PC-9 (cell line): Measurements from ENCODE around the gene TRAPPC6A. TPM values are rescaled to one million over a fixed set of nuclear protein-coding genes. Genes with fewer than 3 reads are reported as not detected.
A peak's percentile ranks its signal among the peaks of the same experiment; 100 is the strongest.

Experiments
- BruUV-seq: library from RNA; stranded (reverse); fragments of 400-500 nt; replicated peaks from 2 replicates; lab custom pipeline; 2021; lab: Mats Ljungman, UMichigan
- CTCF ChIA-PET: fragments of 300-600 bp; sonication (Branson Sonifier 250); formaldehyde crosslinking; loops from one replicate; lab custom pipeline; 2022; ENCODE audit warnings: antibody characterized with exemption; lab: Charles Lee
- POLR2A ChIA-PET: fragments of 300-600 bp; sonication (Branson Sonifier 250); formaldehyde crosslinking; loops from one replicate; lab custom pipeline; 2022; ENCODE audit warnings: antibody characterized with exemption; ENCODE audit not compliant: unreplicated experiment; lab: Charles Lee
- DNase-seq, 2 experiments: peaks; one replicate each; pipeline versions ENCODE4 v3.0.0 to v3.0.0-alpha.2; 2015 to 2022; ENCODE audit warnings: mixed read lengths in 1 of 2
- H2AFZ ChIP-seq: fragments of 200-600 bp; sonication (generic); 2 replicates; pipeline ENCODE4 v1.8.1; 2017; ENCODE audit warnings: antibody characterized with exemption
- H3F3A ChIP-seq: fragments of 200-600 bp; sonication (generic); 2 replicates; pipeline ENCODE4 v1.8.1; 2017; ENCODE audit warnings: antibody characterized with exemption, mild to moderate bottlenecking, low read depth; ENCODE audit not compliant: insufficient read depth
- H3K27ac ChIP-seq: fragments of 200-600 bp; sonication (generic); 2 replicates; pipeline ENCODE4 v1.6.1; 2016; ENCODE audit warnings: mixed run types
- H3K27me3 ChIP-seq: fragments of 200-600 bp; sonication (generic); 2 replicates; pipeline ENCODE4 v1.6.1; 2016; ENCODE audit warnings: low read depth, mixed run types; ENCODE audit not compliant: insufficient read depth
- H3K36me3 ChIP-seq: fragments of 200-600 bp; sonication (generic); 2 replicates; pipeline ENCODE4 v1.6.1; 2016; ENCODE audit warnings: low read depth, mixed run types
- H3K4me1 ChIP-seq: fragments of 200-600 bp; sonication (generic); replicated peaks from 2 replicates; pipeline ENCODE4 v1.6.1; 2016; ENCODE audit warnings: mixed run types; ENCODE audit not compliant: insufficient read depth
- H3K4me2 ChIP-seq: fragments of 200-600 bp; sonication (generic); 2 replicates; pipeline ENCODE4 v1.6.1; 2017; ENCODE audit warnings: mixed run types
- H3K4me3 ChIP-seq: fragments of 200-600 bp; sonication (generic); 2 replicates; pipeline ENCODE4 v1.6.1; 2016; ENCODE audit warnings: mixed run types
- H3K79me2 ChIP-seq: fragments of 200-600 bp; sonication (generic); 2 replicates; pipeline ENCODE4 v1.6.1; 2017; ENCODE audit warnings: low read depth, mixed run types
- H3K9me2 ChIP-seq: fragments of 200-600 bp; sonication (generic); 2 replicates; pipeline ENCODE4 v1.8.1; 2017; ENCODE audit warnings: mild to moderate bottlenecking; ENCODE audit not compliant: insufficient read depth
- H3K9me3 ChIP-seq: fragments of 200-600 bp; sonication (generic); 2 replicates; pipeline ENCODE4 v1.8.1; 2016; ENCODE audit warnings: low read depth; ENCODE audit not compliant: insufficient read depth
- H4K20me1 ChIP-seq: fragments of 200-600 bp; sonication (generic); 2 replicates; pipeline ENCODE4 v1.8.1; 2017; ENCODE audit not compliant: insufficient read depth
- CTCF ChIP-seq: fragments of 200-600 bp; sonication (generic); conservative IDR thresholded peaks from 2 replicates; pipeline ENCODE4 v1.6.1; 2017; ENCODE audit warnings: mixed run types, antibody characterized with exemption, mild to moderate bottlenecking, moderate library complexity
- EZH2 ChIP-seq: fragments of 200-600 bp; sonication (generic); IDR thresholded peaks from 2 replicates; pipeline ENCODE4 v1.8.0; 2017; ENCODE audit warnings: antibody characterized with exemption, low read depth
- intact Hi-C: fragments of 100-400 bp; cut with micrococcal nuclease; formaldehyde crosslinking; loops from one replicate; pipeline ENCODE4 v1.10.0; 2022; ENCODE audit not compliant: unreplicated experiment
- total RNA-seq: library from RNA; stranded (reverse); gene quantifications from 2 replicates; pipeline ENCODE4 v1.2.3, GENCODE V29; 2021

TRAPPC6A gene
- total RNA-seq, 1 experiment from 2014 or later = 61.6 TPM

DNA sequence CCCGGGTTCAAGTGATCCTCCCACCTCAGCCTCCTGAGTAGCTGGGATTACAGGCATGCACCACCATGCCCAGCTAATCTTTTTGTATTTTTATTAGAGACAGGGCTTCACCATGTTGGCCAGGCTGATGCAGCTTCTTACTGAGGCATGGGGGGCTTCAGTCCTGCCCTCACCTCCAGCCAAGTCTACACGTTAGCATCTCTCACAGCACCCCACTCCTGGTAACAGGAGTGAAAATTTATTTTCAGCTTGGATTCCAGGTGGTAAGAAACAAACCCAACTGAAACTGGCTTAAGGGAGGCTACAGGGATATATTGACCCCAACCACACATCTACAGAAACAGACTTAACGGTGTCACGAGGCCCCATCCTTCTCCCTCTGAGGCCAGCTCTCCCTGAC lies 27.9 kb downstream of the TRAPPC6A start:
- H2AFZ ChIP-seq = no peak overlapping the region
- H3K36me3 ChIP-seq = no peaks in the 10 kb centered on the region
- no peaks in the 10 kb centered on the region for H3K27me3 ChIP-seq
- H3K4me3 ChIP-seq = no peak overlapping the region
- peaks cover 44% of the 10 kb centered on the region; the same call in 1 of the 2 replicates for H3F3A ChIP-seq
- H4K20me1 ChIP-seq = peaks cover 10% of the 10 kb centered on the region; the same call in 1 of the 2 replicates
- intact Hi-C loops = loop anchor here (1.0 to 5.0 kb wide), 2 partner anchors 28 to 58 kb away; partner anchors contain the start of genes BLOC1S3, PPP1R37 and TRAPPC6A
- peak overlapping the region; percentile 21; the same call in 1 of the 2 replicates for H3K4me2 ChIP-seq
- DNase-seq = no peak
- H3K79me2 ChIP-seq = no peaks in the 10 kb centered on the region
- TF ChIP-seq CTCF (no peak), EZH2 (no peak)
- BruUV-seq = no TSS peak
- H3K9me3 ChIP-seq = no peaks in the 10 kb centered on the region
- H3K27ac ChIP-seq = no peak overlapping the region
- ChIA-PET CTCF (no interaction called here), POLR2A (interaction anchor here (0.6 kb wide), 1 partner anchor 573 kb away, joined by 5 read pairs; no protein-coding TSS in a partner anchor)
- no peaks in the 10 kb centered on the region for H3K9me2 ChIP-seq
- peaks cover 31% of the 10 kb centered on the region for H3K4me1 ChIP-seq

DNA sequence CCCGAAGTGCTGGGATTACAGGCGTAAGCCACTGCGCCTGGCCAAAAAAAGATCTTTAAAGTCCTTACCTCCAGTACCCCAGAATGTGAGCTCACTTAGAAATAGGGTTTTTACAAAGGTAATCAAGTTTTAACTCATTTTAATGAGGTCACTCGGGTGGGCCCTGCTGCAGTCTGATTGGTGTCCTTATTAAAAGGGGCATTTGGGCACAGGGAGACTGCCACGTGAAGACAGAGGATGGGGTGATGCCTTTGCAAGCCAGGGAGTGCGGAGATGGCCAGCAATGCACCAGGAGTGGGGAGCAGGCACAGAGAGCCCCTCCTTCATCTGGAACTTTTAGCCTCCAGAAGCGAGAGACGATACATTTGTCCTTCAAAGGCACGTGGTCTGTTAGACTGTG lies 28.9 kb downstream of the TRAPPC6A start:
- Histone ChIP-seq H3F3A (peaks cover 39% of the 10 kb centered on the region; the same call in 1 of the 2 replicates), H3K79me2 (no peaks in the 10 kb centered on the region), H3K27me3 (no peaks in the 10 kb centered on the region), H3K9me3 (no peaks in the 10 kb centered on the region), H3K4me3 (no peak overlapping the region), H3K4me1 (peaks cover 23% of the 10 kb centered on the region), H3K4me2 (no peak overlapping the region), H3K36me3 (no peaks in the 10 kb centered on the region), H4K20me1 (peaks cover 13% of the 10 kb centered on the region; the same call in 1 of the 2 replicates), H2AFZ (no peak overlapping the region), H3K9me2 (no peaks in the 10 kb centered on the region), H3K27ac (no peak overlapping the region)
- POLR2A ChIA-PET = interaction anchor here (0.6 kb wide), 2 partner anchors 243 to 595 kb away, joined by 3 to 5 read pairs; partner anchors contain the start of gene APOE
- intact Hi-C loops = no loop called here
- BruUV-seq = no TSS peak
- no peak for DNase-seq
- CTCF ChIA-PET = interaction anchor here (0.5 kb wide), 2 partner anchors 12 to 67 kb away, joined by 3 to 4 read pairs; no protein-coding TSS in a partner anchor
- TF ChIP-seq CTCF (no peak), EZH2 (no peak)

DNA sequence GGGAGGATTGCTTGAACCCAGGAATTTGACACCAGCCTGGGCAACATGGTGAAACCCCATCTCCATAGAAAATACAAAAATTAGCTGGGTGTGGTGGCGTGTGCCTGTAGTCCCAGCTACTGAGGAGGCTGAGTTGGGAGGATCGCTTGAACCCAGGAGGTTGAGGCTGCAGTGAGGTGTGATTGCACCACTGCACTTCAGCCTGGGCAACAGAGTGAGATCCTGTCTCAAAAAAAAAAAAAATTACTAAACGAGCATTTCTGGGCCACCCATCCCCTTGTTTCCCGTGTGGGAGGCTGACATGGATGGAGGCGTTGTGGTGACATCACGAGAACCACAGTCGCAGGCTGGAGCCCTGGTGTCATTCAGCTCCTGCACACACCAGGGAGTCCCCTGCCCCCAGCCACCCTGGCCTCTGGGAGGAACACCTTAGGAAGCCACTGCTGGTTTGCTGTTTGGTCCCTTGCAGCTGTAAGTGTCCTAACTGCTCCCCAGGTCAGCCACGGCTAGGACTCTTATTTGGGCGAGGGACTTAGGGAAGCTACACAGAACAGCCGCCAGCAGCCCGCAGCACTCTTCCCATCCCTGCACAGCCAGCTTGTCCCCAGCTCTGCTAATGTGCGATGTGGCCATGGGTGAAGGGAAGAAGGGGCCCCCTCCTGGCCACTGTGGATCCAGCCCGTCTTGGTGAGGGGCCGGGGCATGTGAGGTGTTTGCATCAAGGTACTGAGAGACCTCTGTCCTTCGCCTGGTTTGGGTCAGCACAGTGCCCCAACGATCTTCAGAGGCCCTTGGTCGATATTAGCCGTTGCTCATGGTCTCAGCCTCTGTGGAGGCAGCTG lies 30.0 kb downstream of the TRAPPC6A start:
- Histone ChIP-seq H3K79me2 (no peaks in the 10 kb centered on the region), H3K9me3 (no peaks in the 10 kb centered on the region), H3K27ac (no peak overlapping the region), H4K20me1 (peaks cover 14% of the 10 kb centered on the region), H2AFZ (no peak overlapping the region), H3K27me3 (no peaks in the 10 kb centered on the region), H3K4me3 (no peak overlapping the region), H3K4me2 (no peak overlapping the region), H3K36me3 (no peaks in the 10 kb centered on the region), H3K9me2 (no peaks in the 10 kb centered on the region), H3K4me1 (peaks cover 18% of the 10 kb centered on the region), H3F3A (peaks cover 32% of the 10 kb centered on the region; the same call in 1 of the 2 replicates)
- DNase-seq = no peak
- BruUV-seq = no TSS peak
- ChIA-PET POLR2A (no interaction called here), CTCF (interaction anchor here (0.7 to 0.9 kb wide), 2 partner anchors 23 to 108 kb away, joined by 4 to 5 read pairs; no protein-coding TSS in a partner anchor)
- intact Hi-C loops = no loop called here
- TF ChIP-seq EZH2 (no peak), CTCF (no peak)
